Aorta (tissue), 5 donors: Measurements from ENCODE around the gene ZNF335. TPM values are rescaled to one million over a fixed set of nuclear protein-coding genes. Genes with fewer than 3 reads are reported as not detected.

Experiments used
- ATAC-seq: fragments of 200-7000 bp; cut with Tn5 transposase; one replicate; pipeline ENCODE4 v1.9.1; 2022; ENCODE audit warnings: moderate library complexity; ENCODE audit not compliant: low FRiP score
- DNase-seq, 2 donors: peaks; one replicate each; pipeline ENCODE4 v3.0.0-alpha.2; 2020
- H3K27ac ChIP-seq, 2 donors: one replicate each; pipeline ENCODE4 v1.5.1; 2013; ENCODE audit warnings: low read length in 2 of 2, mild to moderate bottlenecking in 2 of 2, moderate library complexity in 2 of 2, control low read depth in 1 of 2, inconsistent platforms in 1 of 2, low read depth in 1 of 2
- H3K27me3 ChIP-seq, 2 donors: one replicate each; pipeline ENCODE4 v1.6.1; 2013; ENCODE audit warnings: control low read depth in 1 of 2, low read length in 1 of 2, mild to moderate bottlenecking in 1 of 2, moderate library complexity in 1 of 2; ENCODE audit not compliant: insufficient read depth in 2 of 2, control insufficient read depth in 1 of 2
- H3K36me3 ChIP-seq, 2 donors: one replicate each; pipeline ENCODE4 v1.6.1; 2013; ENCODE audit warnings: control low read depth in 1 of 2, low read length in 1 of 2, mild to moderate bottlenecking in 1 of 2; ENCODE audit not compliant: insufficient read depth in 2 of 2, control insufficient read depth in 1 of 2
- H3K4me1 ChIP-seq, 2 donors: one replicate each; pipeline ENCODE4 v1.6.1; 2013; ENCODE audit warnings: low read length in 2 of 2, control low read depth in 1 of 2, mild to moderate bottlenecking in 1 of 2, moderate library complexity in 1 of 2; ENCODE audit not compliant: insufficient read depth in 2 of 2, control insufficient read depth in 1 of 2
- H3K4me3 ChIP-seq, 2 donors: one replicate each; pipeline ENCODE4 v1.5.1; 2013; ENCODE audit warnings: low read length in 2 of 2, control low read depth in 1 of 2, mild to moderate bottlenecking in 1 of 2
- H3K9me3 ChIP-seq: one replicate; pipeline ENCODE4 v1.6.1; 2013; ENCODE audit warnings: mild to moderate bottlenecking, low read length; ENCODE audit not compliant: control insufficient read depth
- WGBS, 2 donors: extraction: QIAGEN DNeasy Blood & Tissue Kit; methylation state at CpG; one replicate each; pipeline ENCODE4 v1.1.7; 2013; 5-methylcytosine and 5-hydroxymethylcytosine counted together
- intact Hi-C, 2 donors: fragments of 100-400 bp; cut with DNase I; formaldehyde crosslinking; loops; one replicate each; pipeline versions ENCODE4 v1.14.2 to v1.15.0; 2022
- polyA plus RNA-seq, 2 donors: library from polyadenylated mRNA; stranded (reverse); fragments of 200-250 nt; gene quantifications; one replicate each; pipeline ENCODE4 v1.2.3, GENCODE V29; 2013
- total RNA-seq, 2 donors: library from RNA; stranded (reverse); fragmentation: NEBNext Ultra II Directional; extraction: Animal tissue kit (Norgen Biotek cat#: 25700); gene quantifications; one replicate each; pipeline ENCODE4 v1.2.1, GENCODE V29; 2021
- donor health status: healthy with polysubstance abuse.
- donor health status: Bipolar disorder and iron deficiency.
- donor health status: DM: no; HTN: no; CAD: no.
- donor health status: DM: no; HTN: no; CAD: no.
- donor health status: DM: yes; HTN: yes; CAD: no.

ZNF335 gene
- total and polyA plus RNA-seq, 4 donors, result 2.8 to 31.4 (median 20.5) TPM

- no peaks in the 10 kb centered on the region for H3K4me1 ChIP-seq
- ATAC-seq, result no peak
Measured at GRCh38 chr20:45926731-45927070, 45.3 kb downstream of the ZNF335 start.

GRCh38 chr20:45925821-45926506, 46.0 kb downstream of the ZNF335 start:
- no peak for DNase-seq
- Histone ChIP-seq H3K4me1 (no peaks in the 10 kb centered on the region), H3K4me3 (no peak overlapping the region), H3K36me3 (no peaks in the 10 kb centered on the region), H3K27ac (no peak overlapping the region), H3K9me3 (no peaks in the 10 kb centered on the region), H3K27me3 (no peaks in the 10 kb centered on the region)
- WGBS, 2 donors, result 51% methylated on average over 9 of the region's 9 CpGs
- intact Hi-C loops, result no loop called here
- no peak for ATAC-seq

More at GRCh38 chr20:45926731-45927070, 45.3 kb downstream of the ZNF335 start:
- no peaks in the 10 kb centered on the region for H3K27me3 ChIP-seq
- 77 to 83% methylated on average over 2 of the region's 2 CpGs for WGBS, 2 donors
- H3K9me3 ChIP-seq, result no peaks in the 10 kb centered on the region
- H3K27ac ChIP-seq, result no peak overlapping the region
- H3K36me3 ChIP-seq, result no peaks in the 10 kb centered on the region
- DNase-seq, result no peak
- H3K4me3 ChIP-seq, result no peak overlapping the region
- intact Hi-C loops, result no loop called here

DNA sequence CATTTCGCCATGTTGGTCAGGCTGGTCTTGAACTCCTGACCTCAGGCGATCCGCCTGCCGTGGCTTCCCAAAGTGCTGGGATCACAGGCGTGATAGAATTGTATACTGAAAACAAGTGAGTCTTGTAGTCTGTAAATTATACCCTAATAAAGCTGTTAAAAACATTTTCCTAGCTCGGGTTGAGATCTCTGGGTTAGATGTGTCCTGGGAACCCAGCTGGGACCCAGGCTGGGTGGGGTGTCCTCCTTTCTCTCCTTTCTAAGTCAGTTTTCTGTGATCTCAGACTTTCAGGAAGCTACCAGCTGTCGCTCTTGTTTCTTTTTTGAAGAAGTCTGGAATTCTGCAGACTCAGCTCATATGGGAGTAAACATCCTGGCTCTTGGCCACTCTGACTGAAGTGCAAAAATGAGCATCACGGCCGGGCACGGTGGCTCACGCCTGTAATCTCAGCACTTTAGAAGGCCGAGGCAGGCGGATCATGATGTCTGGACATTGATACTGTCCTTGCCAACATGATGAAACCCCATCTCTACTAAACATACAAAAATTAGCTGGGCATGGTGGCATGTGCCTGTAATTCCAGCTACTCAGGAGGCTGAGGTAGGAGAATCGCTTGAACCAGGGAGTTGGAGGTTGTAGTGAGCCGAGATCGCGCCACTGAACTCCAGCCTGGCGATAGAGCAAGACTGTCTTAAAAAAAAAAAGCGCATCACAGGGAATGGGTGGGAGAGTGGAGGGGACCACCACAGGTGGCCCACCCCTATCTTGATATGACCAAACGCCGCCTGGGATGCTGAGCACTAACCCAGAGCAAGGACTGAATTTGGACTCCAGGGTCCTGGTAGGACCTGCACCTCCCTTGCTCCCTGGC, 47.4 kb downstream of the ZNF335 start:
- ATAC-seq (peak; percentile 52), DNase-seq (peak in 1 of 2 donors; percentile 73)
- Histone ChIP-seq H3K4me3 (no peak overlapping the region), H3K4me1 (no peaks in the 10 kb centered on the region), H3K27ac (no peak overlapping the region), H3K36me3 (no peaks in the 10 kb centered on the region), H3K27me3 (no peaks in the 10 kb centered on the region), H3K9me3 (no peaks in the 10 kb centered on the region)
- intact Hi-C loops, result no loop called here
- 35 to 39% methylated on average over 21 of the region's 21 CpGs for WGBS, 2 donors

DNA sequence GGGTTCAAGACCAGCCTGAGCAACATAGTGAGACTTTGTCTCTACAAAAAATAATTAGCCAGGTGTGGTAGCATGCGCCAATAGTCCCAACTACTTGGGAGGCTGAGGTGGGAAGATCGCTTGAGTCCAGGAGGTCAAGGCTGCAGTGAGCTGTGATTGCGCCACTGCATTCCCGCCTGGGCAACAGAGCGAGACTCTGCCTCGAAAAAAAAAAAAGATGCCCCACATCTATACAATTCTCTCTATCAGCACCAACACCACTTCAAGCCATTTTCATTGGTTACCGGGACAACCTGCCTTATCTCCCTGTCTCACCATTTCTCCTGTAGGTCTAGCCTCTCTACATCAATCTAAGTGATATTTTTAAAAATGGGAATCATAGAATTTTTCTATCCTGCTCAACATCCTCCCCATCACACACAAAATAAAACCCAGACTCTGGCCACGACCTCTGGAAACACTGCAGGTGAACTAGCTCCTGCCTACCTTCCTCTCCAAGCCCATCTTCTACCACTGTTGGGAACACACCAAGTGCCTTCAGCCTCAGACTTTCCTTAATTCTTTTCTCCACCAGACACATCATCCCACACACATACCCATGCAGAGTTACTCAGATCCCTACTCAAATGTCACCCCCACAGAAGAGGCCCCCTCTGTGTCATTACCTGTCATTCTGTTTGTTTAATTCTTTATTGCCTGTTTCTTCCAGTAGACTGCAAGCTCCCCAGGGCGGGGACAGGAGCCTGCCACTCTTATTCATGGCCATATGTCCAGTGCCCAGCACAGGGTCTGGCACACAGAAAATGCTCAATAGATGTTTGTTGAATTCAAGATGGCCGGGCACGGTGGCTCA, 50.4 kb downstream of the ZNF335 start:
- DNase-seq, result no peak
- H3K27me3 ChIP-seq, result no peaks in the 10 kb centered on the region
- intact Hi-C loops, result no loop called here
- no peaks in the 10 kb centered on the region for H3K4me1 ChIP-seq
- WGBS, 2 donors, result 86 to 87% methylated on average over 11 of the region's 11 CpGs
- no peak overlapping the region for H3K4me3 ChIP-seq
- no peaks in the 10 kb centered on the region for H3K9me3 ChIP-seq
- no peak for ATAC-seq
- no peaks in the 10 kb centered on the region for H3K36me3 ChIP-seq
- H3K27ac ChIP-seq, result no peak overlapping the region

- no peaks in the 10 kb centered on the region for H3K9me3 ChIP-seq
- ATAC-seq (no peak), DNase-seq (no peak)
- WGBS, 2 donors, result 74 to 76% methylated on average over 9 of the region's 9 CpGs
- no peak overlapping the region for H3K4me3 ChIP-seq
- no peaks in the 10 kb centered on the region for H3K4me1 ChIP-seq
- no peaks in the 10 kb centered on the region for H3K36me3 ChIP-seq
- intact Hi-C loops, result no loop called here
- H3K27ac ChIP-seq, result no peak overlapping the region
- no peaks in the 10 kb centered on the region for H3K27me3 ChIP-seq
Measured at GRCh38 chr20:45920462-45921336, 51.3 kb downstream of the ZNF335 start.

DNA sequence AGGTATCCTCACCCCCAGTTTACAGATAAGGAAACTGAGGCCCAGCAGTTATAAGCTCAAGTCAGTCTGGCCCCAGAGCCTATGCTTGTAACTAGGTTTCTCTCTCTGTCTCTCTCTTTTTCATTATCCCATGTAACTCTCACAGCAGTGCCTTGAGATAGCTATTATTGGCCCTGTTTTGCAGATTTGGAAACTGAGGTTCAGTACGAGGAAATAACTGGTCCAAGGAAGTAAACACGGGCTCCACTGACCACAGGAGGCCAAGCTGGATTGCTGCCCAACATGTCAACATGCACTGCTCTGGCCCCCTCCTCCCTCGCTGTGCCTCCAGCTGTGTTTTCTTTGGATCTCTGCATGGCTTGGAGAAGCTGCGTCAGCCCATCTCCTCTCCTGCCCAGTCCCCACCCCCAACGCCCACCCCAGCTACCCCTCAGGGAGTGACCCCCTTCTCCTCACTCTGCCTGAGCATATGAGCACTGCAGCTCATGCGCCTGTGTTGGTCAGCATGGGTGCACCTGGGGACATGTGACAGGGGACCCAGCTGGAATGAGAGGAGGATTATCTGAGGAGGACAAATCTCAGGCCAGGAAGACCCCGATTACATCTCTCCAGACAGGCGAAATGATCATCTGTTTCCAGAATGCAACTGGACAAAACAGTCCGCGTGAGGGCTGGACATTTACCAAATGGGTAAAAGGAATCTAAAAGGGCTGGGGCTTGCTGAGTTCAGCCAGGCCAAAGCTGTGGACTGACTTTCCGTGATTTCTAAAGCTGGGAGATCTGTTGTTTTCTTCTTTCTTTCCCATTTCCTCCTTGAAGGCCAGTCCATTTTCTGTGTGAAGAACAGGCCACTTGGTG, 52.2 kb downstream of the ZNF335 start:
- ATAC-seq (peak; percentile 86), DNase-seq (peak in 1 of 2 donors; percentile 84)
- Histone ChIP-seq H3K36me3 (no peaks in the 10 kb centered on the region), H3K9me3 (no peaks in the 10 kb centered on the region), H3K4me3 (no peak overlapping the region), H3K27ac (no peak overlapping the region), H3K4me1 (no peaks in the 10 kb centered on the region), H3K27me3 (no peaks in the 10 kb centered on the region)
- WGBS, 2 donors, result 14 to 20% methylated on average over 11 of the region's 11 CpGs
- intact Hi-C loops, result no loop called here

DNA sequence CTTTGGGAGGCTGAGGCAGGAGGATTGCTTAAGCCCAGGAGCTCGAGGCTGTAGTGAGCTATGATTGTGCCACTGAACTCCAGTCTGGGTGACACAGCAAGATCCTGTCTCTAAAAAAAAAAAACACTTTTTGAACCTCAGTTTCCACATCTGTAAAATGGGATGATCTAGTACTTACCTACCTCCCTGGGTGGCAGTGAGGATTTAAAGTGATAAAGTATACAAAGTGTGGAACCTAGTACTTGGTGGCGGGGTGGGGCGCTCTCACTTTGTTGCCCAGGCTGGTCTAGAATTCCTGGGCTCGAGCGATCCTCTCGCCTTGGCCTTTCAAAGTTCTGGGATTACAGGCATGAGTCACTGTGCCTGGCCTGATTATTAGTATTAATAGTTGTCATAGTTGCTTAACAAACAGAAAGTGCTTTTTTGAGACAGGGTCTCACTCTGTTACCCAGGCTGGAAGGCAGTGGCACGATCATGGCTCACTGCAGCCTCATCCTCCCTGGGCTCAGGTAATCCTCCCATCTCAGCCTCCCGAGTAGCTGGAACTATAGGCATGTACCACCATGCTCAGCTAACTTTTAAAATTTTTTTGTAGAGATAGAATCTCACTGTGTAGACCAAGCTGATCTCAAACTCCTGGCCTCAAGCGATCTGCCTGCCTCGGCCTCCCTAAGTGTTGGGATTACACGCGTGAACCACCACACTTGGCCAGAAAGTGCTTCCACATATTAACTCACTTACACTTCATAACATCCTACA, 53.0 kb downstream of the ZNF335 start:
- 88% methylated on average over 12 of the region's 12 CpGs for WGBS, 2 donors
- H3K27me3 ChIP-seq, result no peaks in the 10 kb centered on the region
- DNase-seq (no peak), ATAC-seq (peak; percentile 16)
- no peaks in the 10 kb centered on the region for H3K4me1 ChIP-seq
- intact Hi-C loops, result no loop called here
- no peaks in the 10 kb centered on the region for H3K36me3 ChIP-seq
- H3K9me3 ChIP-seq, result no peaks in the 10 kb centered on the region
- no peak overlapping the region for H3K4me3 ChIP-seq
- no peak overlapping the region for H3K27ac ChIP-seq
